ENCODE data around the gene ICAM4.

DNA sequence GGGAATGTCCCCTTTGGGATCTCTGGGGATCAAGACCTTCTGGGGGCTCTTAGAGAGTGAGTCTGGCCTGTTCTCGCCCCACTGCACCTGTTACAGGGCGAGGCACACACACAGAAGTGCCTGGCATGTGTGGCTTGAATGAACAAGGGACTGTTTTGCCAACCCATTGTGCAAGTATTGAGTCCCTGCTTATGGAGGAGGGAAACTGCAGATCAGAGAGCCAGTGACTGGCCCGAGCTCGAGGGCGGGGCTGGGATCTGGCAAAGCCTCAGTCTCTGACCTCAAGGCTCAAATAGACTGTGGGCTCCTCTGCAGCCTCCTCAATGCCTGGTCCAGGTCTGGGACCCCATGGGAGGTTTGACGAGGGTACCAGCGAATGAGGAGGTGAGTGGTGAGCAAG lies 41.0 kb downstream of the ICAM4 start:
- TF ChIP-seq, protein P1, sequence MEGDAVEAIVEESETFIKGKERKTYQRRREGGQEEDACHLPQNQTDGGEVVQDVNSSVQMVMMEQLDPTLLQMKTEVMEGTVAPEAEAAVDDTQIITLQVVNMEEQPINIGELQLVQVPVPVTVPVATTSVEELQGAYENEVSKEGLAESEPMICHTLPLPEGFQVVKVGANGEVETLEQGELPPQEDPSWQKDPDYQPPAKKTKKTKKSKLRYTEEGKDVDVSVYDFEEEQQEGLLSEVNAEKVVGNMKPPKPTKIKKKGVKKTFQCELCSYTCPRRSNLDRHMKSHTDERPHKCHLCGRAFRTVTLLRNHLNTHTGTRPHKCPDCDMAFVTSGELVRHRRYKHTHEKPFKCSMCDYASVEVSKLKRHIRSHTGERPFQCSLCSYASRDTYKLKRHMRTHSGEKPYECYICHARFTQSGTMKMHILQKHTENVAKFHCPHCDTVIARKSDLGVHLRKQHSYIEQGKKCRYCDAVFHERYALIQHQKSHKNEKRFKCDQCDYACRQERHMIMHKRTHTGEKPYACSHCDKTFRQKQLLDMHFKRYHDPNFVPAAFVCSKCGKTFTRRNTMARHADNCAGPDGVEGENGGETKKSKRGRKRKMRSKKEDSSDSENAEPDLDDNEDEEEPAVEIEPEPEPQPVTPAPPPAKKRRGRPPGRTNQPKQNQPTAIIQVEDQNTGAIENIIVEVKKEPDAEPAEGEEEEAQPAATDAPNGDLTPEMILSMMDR (IDR thresholded peaks at IDR 0.05; ENCODE audit: control extremely low read depth in 1 of 3, insufficient read depth in 1 of 3, low read depth in 1 of 3, low read length in 3 of 3): no peak
- TF ChIP-seq YY1 (IDR thresholded peaks at IDR 0.05; ENCODE audit: low read depth, low read length) (no peak), GABPA (IDR thresholded peaks at IDR 0.05; ENCODE audit: borderline replicate concordance, insufficient read depth, low read length) (no peak), SIN3A (conservative IDR thresholded peaks at IDR 0.05 in 1 of 2, IDR thresholded peaks at IDR 0.05 in 1 of 2; ENCODE audit: low read depth in 1 of 2, low read length in 2 of 2) (no peak), SUZ12 (IDR thresholded peaks at IDR 0.05; ENCODE audit: low read length) (no peak), EZH2 (IDR thresholded peaks at IDR 0.05; ENCODE audit: low read depth, low read length, severe bottlenecking) (no peak), ZNF274 (IDR thresholded peaks at IDR 0.05; ENCODE audit: borderline replicate concordance, extremely low read depth, low read length) (no peak), TEAD4 (IDR thresholded peaks at IDR 0.05; ENCODE audit: low read depth, low read length) (no peak), POLR2A (IDR thresholded peaks at IDR 0.05; ENCODE audit: control extremely low read depth in 1 of 2, low read depth in 2 of 2, low read length in 2 of 2) (no peak)
- TF ChIP-seq, protein P2, sequence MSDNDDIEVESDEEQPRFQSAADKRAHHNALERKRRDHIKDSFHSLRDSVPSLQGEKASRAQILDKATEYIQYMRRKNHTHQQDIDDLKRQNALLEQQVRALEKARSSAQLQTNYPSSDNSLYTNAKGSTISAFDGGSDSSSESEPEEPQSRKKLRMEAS (IDR thresholded peaks at IDR 0.05): no peak
